Activated naive CD4-positive, alpha-beta T cell treated with Interleukin-2 at 50 U/mL for 16 hours (primary cell): ENCODE data around the gene RALGAPA2.

Experiments used
- DNase-seq: peaks from one replicate; pipeline ENCODE4 v3.0.0-alpha.2; 2020

RALGAPA2 gene

DNA sequence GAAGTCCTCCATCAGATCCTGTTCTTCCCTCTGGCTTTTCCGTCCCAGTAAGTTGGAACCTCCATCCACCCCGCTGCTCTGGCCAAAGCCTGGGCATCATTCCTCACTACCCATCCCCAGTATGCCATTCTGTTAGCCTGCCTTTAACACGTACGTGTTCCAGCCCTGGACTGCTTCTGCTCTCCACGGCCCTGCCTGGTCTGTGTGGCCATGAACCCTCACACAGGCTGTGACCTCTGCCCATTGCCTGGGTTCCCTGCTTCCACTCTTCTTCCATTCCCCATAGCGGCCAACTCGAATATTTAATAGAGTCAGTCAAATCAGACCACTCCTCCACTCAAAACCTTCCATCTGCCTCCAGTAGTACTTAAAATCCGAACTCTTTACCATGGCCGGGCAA lies 29.4 kb downstream of the RALGAPA2 start:
- no peak for DNase-seq

DNA sequence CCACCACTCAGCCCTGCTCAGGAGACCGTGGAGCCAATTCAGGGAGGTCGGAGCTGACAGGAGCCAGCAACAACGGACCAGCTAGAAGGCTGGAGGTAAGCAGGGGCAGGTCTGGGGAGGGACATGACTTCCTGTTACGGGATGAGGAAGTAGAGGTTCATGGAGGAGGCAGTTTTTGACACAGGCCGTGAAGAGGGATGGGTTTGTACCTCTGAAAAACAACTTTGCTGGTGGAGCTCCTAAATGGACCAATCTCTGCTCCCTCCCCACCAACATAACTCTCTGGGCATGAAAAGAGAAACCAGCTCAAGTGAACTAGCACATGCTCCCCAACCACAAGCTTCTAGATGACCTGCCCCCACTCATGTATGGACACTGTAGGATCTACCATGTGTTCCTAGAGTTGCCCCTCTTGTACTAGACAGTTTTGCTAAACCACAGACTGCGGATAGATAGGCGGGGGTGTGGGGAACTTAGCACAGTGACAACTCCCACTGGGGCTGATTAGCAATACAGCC lies 31.4 kb downstream of the RALGAPA2 start:
- no peak for DNase-seq

DNA sequence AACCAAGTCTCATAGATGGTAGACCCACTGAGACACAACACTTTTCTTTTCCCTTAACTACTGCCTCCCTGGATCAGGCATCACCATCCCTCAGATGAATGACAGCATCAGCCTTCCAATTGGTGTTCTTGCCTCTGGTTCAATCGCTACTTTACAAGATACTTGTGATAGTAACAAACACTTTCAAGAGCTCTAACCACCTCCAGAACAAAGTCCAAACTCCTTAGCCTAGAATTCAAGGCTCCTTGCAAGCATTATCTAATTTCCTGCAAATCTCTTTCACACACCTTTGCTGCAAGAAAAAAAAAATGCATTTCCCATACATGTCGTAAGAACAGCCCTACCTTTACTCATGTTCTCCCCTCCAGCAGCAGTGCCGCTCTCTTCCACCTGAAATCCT lies 33.1 kb downstream of the RALGAPA2 start:
- DNase-seq = no peak

DNA sequence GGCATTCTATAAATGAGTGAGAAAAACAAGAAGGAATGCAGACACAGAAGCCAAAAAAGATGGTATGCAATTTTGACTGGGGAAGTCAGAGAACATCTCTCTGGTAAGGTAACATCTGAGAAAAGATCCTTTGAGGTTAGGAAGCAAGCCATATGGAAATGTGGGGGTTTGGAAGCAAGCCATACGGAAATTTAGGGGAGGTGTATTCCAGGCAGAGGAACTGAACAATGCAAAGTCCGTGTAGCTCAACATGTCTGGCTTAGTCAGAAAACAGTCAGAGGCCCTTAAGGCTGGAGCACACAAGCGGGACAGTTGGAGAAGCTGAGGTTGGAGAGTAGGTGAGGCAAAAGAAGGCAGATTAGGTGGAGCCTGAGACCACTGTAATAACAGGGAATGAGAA lies 35.3 kb downstream of the RALGAPA2 start:
- no peak for DNase-seq

DNA sequence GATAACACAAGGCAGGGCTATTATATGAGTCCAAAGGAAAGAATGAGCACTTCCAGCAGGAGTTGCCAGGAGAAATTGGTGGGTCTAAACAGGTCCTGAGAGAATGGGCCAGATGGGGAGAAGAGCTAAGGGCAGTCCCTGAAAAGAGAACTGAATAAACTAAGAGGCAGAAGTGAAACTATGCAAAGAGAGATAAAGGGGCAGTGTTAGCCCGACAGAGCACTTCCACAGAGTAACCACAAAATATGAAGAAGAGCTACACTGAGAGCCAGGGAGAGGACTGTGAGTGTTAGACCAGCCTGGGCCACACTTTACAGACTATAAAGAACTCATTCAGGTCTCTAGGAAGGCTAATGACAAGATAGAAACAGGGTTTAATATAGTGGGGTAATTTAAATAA lies 43.8 kb downstream of the RALGAPA2 start:
- DNase-seq = no peak

DNA sequence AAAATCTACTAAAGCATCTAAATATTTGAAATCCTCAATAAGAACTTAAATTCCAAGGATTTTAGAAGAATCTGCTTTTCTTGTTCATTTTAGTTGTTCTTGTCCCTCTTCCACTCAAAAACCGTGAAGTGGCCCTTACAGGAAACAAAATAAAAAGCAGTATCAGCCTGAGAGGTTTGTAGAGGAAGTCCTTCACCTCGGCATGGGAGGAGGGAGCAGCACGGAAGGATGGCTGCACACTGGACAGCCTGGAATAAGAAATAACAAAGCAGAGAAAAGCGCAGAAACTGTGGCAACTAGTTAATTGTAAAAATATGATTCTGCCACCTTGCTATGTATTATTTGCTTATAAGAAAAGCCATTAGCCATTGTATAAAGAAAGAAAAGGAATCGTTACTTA lies 46.1 kb downstream of the RALGAPA2 start:
- DNase-seq = no peak

DNA sequence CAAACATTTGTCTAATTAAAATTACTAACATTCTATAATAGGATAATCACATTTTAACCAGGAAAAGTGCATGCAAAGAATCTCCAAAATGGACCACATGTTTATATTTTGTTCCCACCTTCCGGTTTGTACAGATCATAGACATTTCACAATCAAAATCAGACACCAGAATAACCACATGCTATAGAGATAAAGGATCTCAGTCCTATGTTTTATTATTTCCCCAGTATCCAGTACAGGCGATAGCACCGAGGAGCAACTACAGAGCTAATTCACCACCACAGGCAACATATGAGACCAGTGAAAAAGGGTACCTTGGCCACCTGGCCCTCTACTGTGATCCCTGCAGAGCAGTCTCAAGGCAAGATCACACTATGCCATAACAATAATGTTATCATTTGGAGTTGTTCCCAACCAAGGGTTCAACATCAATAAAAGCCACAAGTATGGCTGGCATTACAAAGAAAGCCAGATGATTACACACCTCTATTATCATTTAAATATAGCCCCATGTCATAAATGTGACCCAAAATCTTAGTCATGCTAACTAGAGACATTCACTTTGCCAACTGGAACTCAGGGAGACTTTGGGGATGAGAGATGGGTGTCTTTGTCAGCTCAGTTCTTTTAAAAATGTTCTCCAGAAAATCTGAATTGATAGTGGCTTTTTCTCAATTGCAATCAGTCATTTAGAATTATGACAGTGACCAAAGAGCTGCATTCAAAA lies 46.7 kb downstream of the RALGAPA2 start:
- no peak for DNase-seq

DNA sequence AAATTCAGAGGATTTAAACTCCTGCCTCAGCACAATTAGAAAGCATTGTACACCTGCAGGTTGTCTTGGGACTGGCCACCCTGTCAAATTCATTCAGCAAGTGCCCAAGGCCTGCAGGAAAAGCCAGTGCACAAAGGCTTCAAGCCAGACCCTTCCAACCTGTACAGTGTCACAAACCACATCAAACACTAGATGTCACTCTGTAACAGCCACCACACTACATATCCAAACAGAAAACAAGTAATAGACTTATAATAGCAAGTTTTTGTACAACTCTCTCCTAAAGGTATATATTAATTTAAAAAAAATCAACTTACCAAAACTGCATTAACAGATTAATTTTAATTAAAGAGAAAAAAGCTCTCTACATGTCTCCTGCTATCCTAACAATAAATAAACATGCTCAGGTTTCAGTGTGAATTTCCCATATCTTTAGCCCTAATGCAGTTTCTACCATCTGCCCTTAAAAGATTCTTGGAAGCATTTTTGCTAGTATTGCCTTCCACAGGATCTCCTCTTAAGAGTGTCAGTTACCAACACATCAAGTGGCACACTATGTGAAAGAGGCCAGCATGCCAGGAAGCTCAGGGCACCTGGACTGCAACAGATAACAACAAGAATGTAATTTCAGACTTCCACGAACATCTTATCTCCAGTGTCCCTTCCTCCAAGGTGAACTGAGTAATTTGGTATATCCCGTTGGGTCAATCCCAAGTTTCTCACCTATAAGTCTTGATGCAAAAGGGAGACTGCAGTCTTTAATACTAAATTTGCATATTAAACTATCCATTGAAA lies 47.5 kb downstream of the RALGAPA2 start:
- no peak for DNase-seq

DNA sequence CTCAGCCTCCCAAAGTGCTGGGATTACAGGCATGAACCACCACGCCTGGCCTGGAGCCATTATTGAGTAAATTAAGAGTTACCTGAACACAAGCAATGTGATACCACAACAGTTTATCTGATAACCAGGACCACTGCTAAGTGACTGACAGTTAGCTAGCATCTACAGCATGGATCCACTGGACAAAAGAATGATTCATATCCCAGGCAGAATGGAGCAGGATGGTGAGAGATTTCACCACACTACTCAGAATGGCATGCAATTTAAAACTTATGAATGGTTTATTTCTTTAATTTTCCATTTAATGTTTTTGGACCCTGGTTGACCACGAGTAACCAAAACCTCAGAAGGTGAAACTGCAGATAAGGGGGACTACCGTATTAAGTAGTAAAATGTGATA lies 48.6 kb downstream of the RALGAPA2 start:
- DNase-seq = no peak

DNA sequence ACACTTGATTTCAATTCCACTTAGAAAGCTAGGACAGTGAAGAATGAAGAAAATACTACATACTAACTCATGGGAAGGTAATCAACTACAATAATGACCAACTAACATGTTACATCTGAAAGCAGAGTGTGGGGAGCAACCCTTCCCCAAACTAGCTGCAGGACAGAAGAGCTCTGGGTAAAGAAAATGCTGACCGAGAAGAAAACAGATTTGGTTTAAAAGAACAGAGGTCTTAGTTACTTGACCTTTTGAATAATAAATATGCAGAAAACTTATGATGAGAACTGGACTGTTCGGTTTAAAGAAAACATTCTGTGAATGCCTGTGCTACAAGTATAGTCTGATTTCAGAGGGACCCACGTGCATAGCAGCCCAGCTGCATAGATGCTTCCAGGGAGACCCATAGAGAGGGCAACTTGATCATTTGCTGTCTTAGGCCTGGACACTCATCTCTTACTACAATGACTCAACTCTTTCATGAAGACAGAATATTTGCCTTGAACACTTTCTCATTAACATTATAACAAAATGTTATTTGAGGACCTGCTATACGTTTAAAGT lies 53.5 kb downstream of the RALGAPA2 start:
- DNase-seq = no peak

DNA sequence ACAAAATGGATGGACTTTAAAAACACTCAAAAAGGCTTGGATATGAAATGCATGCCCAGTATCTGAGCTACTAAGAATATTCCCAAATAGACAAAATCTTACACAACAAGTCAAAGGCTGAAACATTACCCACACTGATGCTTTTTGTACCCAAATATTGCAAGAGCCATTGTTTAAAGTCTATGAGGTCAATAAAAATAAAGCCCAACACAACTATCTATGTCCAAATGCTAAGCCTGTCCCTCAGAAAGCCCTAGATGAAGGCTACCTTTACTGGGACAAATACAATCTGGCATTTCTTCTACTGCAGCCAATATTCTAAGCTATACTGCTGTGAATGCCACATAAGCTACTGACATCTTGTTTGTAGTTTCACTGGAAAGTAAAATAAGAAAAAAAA lies 54.3 kb downstream of the RALGAPA2 start:
- DNase-seq = no peak

DNA sequence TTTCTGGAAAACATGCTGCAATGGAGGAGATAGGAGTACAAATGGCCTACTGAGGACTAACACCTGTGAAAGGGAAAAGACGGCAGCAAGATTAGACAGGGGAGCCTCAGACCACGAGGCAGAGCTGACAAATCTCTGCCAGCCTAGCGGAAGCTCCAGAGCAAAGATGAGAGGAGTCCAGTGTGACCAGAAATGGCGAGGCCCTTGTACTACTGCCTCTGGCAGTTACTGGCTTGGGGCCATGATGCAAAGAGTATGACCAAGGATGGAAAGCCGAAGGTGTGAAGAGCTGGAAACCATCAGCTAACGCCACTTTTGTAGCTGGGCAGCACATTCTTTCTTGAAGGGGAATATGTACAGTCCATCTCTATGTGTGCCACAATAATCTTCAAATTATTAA lies 55.4 kb downstream of the RALGAPA2 start:
- no peak for DNase-seq

DNA sequence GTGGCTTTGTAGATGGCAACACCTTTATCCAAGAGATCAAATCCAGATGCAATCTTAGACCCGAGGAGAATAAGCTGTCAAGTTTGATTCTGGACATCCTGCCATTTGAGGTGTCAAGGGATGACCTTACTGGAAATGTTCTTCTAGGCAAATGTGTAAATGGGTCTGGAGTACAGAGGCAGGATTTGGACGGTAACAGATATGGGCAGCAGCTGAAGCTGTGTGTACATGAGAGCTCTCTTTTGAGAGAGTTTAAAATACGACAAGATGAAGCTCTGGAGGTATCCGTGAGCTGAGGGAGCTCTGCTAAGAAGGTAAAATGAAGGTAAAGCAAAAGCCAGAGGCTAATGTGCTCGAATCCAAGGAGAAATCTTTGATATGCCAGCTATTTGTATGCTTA lies 56.6 kb downstream of the RALGAPA2 start:
- DNase-seq = no peak

DNA sequence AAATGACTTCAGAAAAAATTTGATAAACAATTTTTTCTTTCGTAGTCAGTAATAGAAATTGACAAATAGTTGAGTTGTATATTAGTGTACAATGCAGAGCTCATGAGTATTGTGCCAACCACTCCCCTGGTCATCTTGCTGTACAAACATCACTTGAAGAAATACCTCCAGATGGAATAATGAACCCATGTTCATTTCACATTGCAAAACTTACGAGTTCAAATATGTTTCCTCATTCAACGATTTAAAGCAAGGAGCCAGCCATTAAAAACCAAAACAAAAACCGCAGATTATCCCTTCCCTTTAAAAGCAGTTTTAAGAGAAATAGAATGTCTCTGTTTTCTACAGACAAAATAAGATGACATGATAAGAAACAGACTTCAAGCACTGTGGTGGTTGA lies 62.5 kb downstream of the RALGAPA2 start:
- no peak for DNase-seq

DNA sequence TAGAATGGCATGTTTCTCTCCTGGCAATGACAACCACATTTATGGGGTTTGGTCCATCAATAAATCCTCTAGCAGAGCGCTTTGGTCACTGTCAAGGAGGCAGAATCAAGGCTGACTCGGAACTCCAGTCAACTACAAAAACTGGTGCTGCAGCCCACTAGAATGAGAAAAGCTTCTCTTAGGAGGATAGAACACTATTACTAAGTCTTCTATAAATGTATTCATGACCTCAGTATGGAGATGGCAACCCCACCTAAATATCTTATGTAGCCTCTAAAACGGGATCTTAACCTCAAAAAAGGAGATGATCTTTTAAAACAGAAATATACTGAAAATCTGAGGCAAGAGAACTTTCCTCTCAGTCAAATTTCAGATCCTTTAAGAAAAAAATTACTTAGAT lies 68.5 kb downstream of the RALGAPA2 start:
- no peak for DNase-seq

DNA sequence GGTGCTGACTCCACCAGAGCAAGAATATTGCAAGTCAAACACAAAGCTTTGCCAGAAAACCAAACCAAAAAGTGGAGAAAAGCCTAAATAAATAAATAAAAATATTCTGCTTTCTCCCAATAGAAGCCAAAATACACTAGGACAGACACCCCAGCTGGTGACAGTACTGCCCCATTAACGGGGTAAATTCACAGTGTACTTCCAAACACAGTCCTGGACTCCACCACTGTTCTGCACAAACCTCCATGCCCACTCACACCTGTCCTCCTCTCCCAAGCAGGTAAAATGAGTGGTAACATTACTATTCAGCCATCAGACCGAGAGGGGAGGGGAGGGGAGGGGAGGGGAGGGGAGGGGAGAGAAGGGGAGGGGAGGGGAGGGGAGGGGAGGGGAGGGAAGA lies 70.7 kb downstream of the RALGAPA2 start:
- DNase-seq = no peak

DNA sequence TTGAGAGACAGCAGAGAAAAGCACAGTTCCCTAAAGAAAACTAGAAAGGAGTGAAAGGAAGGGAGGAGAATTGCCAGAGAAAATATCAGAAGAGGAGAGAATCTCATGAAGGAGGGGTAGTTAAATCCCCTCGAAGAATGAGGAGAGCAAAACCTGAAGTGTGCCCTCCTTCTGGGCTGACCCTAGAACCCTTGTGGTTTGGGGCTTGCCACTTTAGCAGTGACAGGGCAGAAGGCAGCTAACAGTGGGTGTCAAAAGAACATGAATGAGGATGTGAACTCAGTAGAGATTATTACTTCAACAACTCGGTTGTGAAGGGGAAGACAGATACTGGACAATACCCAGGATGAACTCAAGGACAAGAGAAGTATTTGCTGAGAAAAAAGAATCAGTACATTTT lies 73.6 kb downstream of the RALGAPA2 start:
- DNase-seq = no peak

DNA sequence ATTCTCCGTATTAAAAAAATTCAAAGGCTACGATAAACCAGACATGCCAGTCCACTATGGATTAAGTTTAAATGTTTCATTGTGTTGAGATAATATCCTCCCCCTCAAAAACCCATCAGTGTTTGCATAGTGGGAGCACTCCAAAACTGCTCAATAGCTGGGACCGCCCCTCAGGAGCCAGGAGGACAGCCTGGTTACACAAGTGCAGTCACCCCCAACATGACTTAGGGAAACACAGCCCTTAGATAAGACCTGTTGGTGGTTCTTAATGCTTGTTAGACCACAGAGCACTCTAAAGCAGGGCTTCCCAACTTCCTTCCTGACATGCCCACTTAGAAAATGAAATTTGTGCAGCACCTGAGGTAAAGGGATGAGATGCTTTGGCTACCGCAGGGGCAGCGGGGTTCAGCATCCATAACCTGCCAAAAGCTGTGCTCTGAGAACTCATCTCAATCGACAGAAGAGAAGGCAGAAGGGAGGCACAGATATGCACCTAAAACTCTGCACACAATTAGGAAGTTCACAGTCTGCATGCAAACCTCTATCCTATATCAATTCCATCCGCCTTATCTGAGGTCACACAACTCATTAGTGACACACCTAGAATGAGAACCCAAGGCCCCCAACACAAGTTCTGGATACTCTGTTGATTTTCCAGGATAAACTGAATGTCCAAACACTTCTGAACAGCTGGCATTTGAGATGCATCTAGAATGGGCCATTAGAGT lies 74.3 kb downstream of the RALGAPA2 start:
- no peak for DNase-seq

DNA sequence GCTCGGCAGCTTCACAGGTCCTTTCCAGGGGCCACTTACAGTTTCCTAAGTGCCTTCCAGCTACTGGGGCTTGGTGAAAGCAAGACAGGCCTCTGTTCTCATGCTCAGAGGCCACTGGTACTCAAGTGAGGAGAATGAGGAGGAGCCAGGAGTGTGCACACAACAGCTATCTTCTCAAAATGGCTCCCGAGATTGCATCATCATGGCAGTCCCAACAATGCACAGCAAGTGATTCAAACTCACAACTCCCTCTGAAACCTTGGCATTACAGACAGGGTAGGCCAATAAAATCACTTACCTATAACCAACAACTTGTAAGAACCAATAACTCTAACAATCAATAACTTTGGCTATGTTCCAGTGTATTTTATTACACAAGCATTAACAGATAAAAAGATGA lies 77.4 kb downstream of the RALGAPA2 start:
- DNase-seq = no peak

DNA sequence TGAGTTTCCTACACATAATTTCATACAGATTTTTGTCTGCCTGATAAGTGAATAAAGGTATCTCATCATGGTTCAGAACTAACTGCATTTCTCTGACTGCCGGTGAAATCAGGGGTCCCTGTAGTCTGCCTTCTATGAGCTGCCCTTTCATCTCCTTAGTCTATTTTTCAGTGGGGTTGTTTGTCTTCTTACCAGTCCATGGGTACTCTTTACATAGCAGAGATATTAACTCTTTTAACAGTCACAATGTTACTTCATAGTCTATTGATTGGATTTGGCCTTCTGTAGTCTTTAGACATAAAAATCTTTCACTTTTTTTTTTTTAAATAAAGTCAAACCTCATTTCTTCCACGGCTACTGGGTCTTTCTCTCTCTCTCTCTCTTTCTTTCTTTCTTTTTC lies 79.8 kb downstream of the RALGAPA2 start:
- DNase-seq = no peak

DNA sequence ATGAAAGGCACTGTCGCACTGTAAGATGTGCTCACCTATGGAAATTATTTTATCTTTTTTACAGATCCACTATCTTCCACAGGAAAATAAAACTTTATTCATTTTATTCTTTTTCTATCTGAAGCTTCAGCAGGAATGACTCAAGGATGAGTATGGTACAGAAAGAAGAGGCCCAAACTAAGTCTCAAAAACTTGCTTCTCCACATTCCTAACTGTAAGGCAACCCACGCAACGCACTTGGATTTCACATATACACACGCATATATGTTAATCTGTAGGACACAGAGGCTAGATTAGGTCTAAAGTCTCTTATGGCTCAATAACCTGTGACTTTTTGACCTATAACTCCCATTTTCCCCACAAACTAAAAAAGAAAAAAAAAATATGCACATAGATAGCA lies 81.9 kb downstream of the RALGAPA2 start:
- DNase-seq = no peak

DNA sequence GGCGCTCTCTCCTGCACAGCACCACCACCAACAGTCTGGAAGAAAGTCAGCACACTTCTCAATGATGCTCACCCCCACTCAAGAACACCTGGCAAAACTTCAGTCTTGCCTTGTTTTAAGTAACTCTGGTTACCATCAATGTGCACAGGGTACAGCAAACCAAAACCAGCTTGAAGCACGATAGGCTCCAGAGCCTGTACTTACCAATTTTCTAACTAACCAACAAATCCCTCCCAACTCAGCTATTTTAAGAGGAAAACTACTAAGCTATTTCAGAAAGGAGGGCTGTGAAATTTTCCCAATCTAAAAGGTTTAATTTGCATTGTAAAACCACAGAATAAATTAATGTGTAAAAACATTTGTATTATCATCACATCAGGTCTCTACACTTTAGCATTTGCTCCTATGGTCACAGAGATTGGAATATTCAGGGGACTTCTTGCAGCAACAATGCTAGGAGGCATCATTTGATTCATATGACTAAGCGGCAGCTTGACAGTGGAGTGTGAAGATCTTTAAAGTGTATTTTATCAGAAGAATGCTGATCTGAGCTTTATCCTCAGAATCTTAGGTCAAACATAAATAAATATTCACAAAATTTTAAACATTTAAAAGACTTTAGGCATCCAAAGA lies 82.8 kb downstream of the RALGAPA2 start:
- no peak for DNase-seq

DNA sequence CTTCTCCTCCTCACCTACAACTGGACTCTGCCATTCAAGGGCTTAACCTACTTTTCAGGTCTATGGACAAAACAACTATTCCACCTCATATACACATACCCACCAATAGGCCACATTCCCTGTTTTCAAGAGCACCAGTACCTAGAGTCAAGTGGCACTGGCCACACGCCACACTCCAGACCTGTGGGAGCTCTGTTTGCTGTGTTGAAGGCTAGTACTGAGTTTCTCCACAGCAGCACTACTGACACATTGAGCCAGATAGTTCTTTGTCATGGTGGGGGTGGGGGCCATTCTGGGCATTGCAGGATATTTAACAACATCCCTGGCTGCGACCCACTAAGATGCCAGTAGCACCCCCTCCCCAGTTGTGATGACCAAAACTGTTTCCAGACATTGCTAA lies 84.1 kb downstream of the RALGAPA2 start:
- no peak for DNase-seq
